Body of pancreas (tissue), 4 donors: Measurements from ENCODE around the gene FAM228A.

ENCODE experiments used
- POLR2A ChIP-seq, 3 donors: fragments of 450-650 bp; IDR thresholded peaks; one replicate each; pipeline ENCODE4 v1.6.1; 2016; ENCODE audit warnings: antibody characterized with exemption in 3 of 3, mild to moderate bottlenecking in 2 of 3
- TF ChIP-seq, protein P1 (sequence below), 7 experiments: fragments of 450-650 bp in 4 of 7; fragments of 200-600 bp in 3 of 7; sonication (generic) in 3 of 7; IDR thresholded peaks; one replicate each; pipeline ENCODE4 v1.5.1; 2016 to 2019; ENCODE audit warnings: antibody characterized with exemption in 7 of 7

DNA sequence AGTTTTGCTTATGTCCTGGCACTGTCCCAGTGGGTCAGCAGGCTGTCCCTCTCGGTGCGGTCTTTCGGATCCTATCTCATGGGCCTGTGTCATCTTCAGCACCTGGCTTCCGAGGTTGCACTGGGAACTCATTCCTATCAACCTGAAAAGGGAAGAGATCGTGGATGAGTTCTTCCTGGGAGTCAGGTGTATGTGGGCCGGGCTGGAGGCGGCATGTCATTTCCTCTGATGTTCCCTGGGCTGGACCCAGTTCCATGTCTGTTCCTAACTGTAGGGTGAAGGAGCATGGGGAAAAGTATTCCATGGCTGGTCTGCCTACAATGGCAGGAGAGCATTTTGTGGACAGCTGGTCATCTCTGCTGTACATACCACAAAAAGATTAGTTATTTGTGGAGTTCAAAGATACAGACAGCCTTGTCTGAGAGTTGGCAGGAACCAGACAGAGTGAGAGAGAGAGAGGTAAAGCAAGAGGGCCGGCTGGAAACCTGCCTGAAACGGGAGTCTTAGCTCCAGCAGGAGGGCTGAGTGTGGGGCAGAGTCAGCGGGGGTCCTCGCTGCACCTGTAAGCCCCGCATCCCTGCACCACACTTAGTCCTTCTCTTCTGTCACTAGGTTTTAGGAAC is 25.2 kb downstream of the FAM228A start:
- TF ChIP-seq, protein P1, sequence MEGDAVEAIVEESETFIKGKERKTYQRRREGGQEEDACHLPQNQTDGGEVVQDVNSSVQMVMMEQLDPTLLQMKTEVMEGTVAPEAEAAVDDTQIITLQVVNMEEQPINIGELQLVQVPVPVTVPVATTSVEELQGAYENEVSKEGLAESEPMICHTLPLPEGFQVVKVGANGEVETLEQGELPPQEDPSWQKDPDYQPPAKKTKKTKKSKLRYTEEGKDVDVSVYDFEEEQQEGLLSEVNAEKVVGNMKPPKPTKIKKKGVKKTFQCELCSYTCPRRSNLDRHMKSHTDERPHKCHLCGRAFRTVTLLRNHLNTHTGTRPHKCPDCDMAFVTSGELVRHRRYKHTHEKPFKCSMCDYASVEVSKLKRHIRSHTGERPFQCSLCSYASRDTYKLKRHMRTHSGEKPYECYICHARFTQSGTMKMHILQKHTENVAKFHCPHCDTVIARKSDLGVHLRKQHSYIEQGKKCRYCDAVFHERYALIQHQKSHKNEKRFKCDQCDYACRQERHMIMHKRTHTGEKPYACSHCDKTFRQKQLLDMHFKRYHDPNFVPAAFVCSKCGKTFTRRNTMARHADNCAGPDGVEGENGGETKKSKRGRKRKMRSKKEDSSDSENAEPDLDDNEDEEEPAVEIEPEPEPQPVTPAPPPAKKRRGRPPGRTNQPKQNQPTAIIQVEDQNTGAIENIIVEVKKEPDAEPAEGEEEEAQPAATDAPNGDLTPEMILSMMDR (IDR thresholded peaks at IDR 0.05): no peak
- no peak for TF ChIP-seq POLR2A (IDR thresholded peaks at IDR 0.05)
